ENCODE results near the gene KRTAP4-9. TPM values are rescaled to one million over a fixed set of nuclear protein-coding genes. Genes with fewer than 3 reads are reported as not detected.
"Not testable (repeated sequence)": the region's sequence is repeated elsewhere in the genome, so short reads cannot be mapped to it uniquely, and the experiment has no call there.

The KRTAP4-9 gene
- total RNA-seq, 8 experiments from 2014 or later, result 0.33 to 0.41 (median 0.38) TPM; not detected in 5

DNA sequence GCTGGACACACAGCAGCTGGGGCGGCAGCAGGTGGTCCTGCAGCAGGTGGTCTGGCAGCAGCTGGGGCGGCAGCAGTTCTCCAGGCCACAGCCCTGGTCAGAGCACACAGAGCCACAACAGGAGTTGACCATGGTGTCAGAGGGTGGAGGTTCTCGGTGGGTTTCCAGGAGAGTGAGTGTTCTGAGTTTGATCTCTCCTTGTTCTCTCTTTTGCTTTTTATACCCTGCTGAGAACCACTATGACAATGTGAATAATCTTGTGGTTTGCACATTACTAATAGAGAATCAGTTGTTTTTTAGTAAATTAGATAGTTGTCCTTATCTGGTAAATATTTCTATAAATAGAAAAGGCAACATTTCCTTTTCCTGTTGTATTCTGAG, 18.8 kb downstream of the KRTAP4-9 start, which contains the start of gene KRTAP4-12:
Gene KRTAP4-12 (minus strand): TSS at position 192 of the 381 bp plus-strand sequence. CDS start 60 bp downstream, at position 132.
- in situ Hi-C loops (cut with MboI; ENCODE audit: low pct_unique_long_range_greater_than_20kb in 2 of 9, low sequenced_read_pairs in 9 of 9, unreplicated experiment in 9 of 9); H3K4me3 ChIP-seq; H3K27ac ChIP-seq; H3K4me1 ChIP-seq (replicated peaks in 1 of 2); ATAC-seq (replicated peaks in 6 of 8): not testable (repeated sequence)
- 65 to 100% (median 83%) methylated on average over 1 to 2 of the region's 3 CpGs; no CpG with 5 or more reads in 5 of the 10 experiments for WGBS, 10 experiments

DNA sequence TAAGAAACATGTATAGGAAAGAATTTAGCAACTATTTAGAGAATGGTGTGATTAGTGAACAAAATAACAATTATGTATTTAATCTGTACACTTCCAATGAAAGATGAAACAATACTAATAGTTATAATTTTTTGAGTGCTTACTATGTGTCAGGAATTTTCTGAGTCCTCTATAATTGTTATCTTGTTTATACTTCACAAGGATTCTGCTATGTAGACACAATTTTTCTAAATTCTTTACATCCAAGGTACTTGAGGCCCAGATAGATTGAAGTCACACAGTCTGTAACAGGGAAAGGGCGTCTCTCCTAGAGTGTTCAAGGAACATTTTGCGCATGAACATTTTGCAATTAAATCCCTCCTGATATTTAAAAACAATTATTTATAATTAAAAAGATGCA, 19.9 kb downstream of the KRTAP4-9 start:
- in situ Hi-C loops (cut with MboI; ENCODE audit: low pct_unique_long_range_greater_than_20kb in 2 of 9, low sequenced_read_pairs in 9 of 9, unreplicated experiment in 9 of 9), result no loop called here
- Histone ChIP-seq H3K4me3 (no peak overlapping the region), H3K27ac (no peak overlapping the region), H3K4me1 (replicated peaks in 1 of 2) (no peaks in the 10 kb centered on the region)
- ATAC-seq (replicated peaks in 6 of 8), result no peak
- whole genome bisulfite sequencing, 10 experiments, result 70 to 100% (median 83%) methylated on average over 2 of the region's 2 CpGs; no CpG with 5 or more reads in 3 of the 10 experiments

DNA sequence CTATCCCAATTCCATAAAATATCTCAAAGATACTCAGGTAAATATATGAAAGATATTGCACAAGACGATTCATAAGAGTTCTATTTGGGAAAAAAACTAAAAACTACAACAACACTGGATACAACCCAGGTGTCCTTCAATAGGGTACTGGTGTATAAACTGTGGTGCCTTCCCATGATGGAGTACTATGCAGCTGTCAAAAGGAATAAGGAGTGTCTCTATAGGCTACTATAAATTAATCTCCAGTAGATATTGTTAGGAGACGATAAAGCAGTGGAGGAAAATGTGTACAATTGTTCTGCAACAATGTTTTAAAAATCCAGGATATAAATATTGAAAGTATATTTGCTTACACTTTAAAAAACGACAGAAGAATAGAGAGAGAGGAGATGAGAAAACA, 21.2 kb downstream of the KRTAP4-9 start:
- in situ Hi-C loops (cut with MboI; ENCODE audit: low pct_unique_long_range_greater_than_20kb in 2 of 9, low sequenced_read_pairs in 9 of 9, unreplicated experiment in 9 of 9), result no loop called here
- 55 to 92% (median 78%) methylated on average over 1 to 3 of the region's 3 CpGs for WGBS, 10 experiments
- H3K27ac ChIP-seq, result no peak overlapping the region

DNA sequence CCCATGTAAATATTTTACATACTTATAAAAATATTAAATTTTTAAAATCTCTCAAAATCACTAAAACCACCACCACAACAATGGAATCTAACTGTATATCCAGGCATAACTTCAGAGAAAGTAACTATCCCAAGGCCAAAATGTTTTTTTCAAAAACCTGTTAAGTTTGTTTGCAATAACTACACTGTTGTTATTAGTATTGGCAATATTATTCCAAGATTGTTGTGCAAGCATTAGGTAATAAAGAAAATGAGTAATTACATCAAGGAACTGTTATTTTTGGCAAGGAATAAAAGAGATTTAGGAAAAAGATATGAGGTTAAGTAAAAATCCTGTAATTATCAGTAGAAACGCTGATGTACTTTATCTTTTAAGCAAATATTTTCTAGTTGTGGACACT, 22.2 kb downstream of the KRTAP4-9 start:
- in situ Hi-C loops (cut with MboI; ENCODE audit: low pct_unique_long_range_greater_than_20kb in 2 of 9, low sequenced_read_pairs in 9 of 9, unreplicated experiment in 9 of 9), result no loop called here
- Histone ChIP-seq H3K27ac (no peak overlapping the region), H3K4me3 (no peak overlapping the region), H3K4me1 (replicated peaks in 1 of 2) (no peaks in the 10 kb centered on the region)
- ATAC-seq (replicated peaks in 6 of 8), result no peak
- WGBS, 10 experiments, result 77 to 100% (median 90%) methylated on average over 1 of the region's 1 CpG; no CpG with 5 or more reads in 2 of the 10 experiments

More for the DNA sequence above, 21.2 kb downstream of the KRTAP4-9 start:
- H3K4me3 ChIP-seq, result no peak overlapping the region
- ATAC-seq (replicated peaks in 6 of 8), result no peak
- no peaks in the 10 kb centered on the region for H3K4me1 ChIP-seq (replicated peaks in 1 of 2)

DNA sequence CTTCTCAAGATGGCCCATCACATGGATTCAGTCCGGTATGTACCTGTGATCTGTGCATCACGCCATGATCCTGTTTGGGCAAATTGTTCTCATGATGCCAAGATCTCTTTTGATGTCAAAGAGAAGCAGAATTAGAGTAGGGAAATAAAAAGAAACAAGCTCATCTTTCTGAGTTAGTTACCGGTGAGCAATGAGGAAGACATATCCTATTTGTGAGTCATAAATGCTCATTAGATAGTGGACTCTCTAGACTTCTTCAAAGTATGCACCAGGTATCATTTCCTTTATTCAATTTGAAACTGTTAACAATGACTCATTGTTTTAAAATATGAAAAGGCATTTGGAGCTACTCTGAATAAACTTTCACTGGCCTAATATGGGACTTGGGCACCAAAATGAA, 26.8 kb downstream of the KRTAP4-9 start:
- in situ Hi-C loops (cut with MboI; ENCODE audit: low pct_unique_long_range_greater_than_20kb in 2 of 9, low sequenced_read_pairs in 9 of 9, unreplicated experiment in 9 of 9), result no loop called here
- ATAC-seq (replicated peaks in 6 of 8), result no peak
- WGBS, 10 experiments, result 43 to 93% (median 80%) methylated on average over 2 to 3 of the region's 3 CpGs; no CpG with 5 or more reads in 3 of the 10 experiments
- Histone ChIP-seq H3K27ac (no peak overlapping the region), H3K4me3 (no peak overlapping the region), H3K4me1 (replicated peaks in 1 of 2) (no peaks in the 10 kb centered on the region)

DNA sequence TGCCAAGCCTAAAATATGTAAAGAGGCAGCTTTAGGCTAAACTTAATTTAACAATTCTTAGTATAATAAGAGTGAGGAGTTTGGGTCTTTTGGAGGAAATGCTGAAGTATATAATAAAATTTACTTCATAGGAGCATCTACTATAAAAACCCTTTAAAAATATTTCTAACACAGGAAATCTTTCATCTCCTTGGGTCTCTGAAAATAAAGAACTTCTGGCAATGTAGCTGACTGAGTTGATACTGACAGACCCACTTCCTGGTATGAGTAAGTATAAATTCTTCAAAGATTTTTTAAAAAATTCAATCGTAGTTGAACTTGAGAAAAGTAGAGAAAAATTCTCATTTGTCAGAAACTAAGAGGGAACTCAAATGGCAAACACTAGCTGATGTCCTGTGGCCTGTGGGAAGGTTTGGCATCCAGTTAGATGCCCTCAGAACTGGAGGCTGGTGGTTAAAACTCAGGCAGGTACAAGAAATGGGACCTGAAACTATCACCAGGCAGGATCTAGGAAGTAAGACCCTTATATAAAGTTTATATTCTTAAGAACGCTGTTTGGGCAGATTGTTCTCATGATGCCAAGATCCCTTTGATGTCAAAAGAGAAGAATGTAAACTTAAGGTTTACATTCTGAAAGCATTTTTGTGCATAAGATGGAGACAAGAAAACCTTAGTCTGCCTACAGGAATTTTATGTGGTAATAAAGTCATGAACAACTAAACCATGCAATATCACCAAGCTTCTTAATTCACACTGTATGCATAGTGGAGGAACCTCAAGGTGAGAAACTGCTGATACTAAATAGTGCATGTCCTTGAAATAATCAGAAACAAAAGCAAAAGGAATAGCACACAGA, 28.9 kb downstream of the KRTAP4-9 start:
- Histone ChIP-seq H3K4me1 (replicated peaks in 1 of 2) (no peaks in the 10 kb centered on the region), H3K27ac (no peak overlapping the region), H3K4me3 (no peak overlapping the region)
- in situ Hi-C loops (cut with MboI; ENCODE audit: low pct_unique_long_range_greater_than_20kb in 2 of 9, low sequenced_read_pairs in 9 of 9, unreplicated experiment in 9 of 9), result no loop called here
- WGBS, 10 experiments, result 17 to 100% (median 81%) methylated on average over 1 to 2 of the region's 2 CpGs; no CpG with 5 or more reads in 1 of the 10 experiments
- no peak for ATAC-seq (replicated peaks in 6 of 8)

DNA sequence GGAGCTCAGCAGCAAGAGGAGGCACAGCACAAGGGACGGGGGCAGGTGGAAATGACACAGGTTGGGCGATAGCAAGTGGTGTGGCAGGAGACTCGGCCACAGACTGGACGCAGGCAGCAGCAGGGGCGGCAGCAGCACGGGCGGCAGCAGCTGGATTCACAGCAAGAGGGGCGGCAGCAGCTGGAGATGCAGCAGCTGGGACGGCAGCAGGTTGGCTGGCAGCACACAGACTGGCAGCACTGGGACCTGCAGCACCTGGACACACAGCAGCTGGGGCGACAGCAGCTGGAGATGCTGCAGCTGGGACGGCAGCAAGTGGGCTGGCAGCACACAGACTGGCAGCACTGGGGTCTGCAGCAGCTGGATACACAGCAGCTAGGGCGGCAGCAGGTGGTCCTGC, 34.7 kb downstream of the KRTAP4-9 start:
- H3K27ac ChIP-seq; H3K4me3 ChIP-seq; in situ Hi-C loops (cut with MboI; ENCODE audit: low pct_unique_long_range_greater_than_20kb in 2 of 9, low sequenced_read_pairs in 9 of 9, unreplicated experiment in 9 of 9); ATAC-seq (replicated peaks in 6 of 8); H3K4me1 ChIP-seq (replicated peaks in 1 of 2): not testable (repeated sequence)
- 80 to 100% (median 88%) methylated on average over 1 to 5 of the region's 12 CpGs; no CpG with 5 or more reads in 4 of the 10 experiments for WGBS, 10 experiments

DNA sequence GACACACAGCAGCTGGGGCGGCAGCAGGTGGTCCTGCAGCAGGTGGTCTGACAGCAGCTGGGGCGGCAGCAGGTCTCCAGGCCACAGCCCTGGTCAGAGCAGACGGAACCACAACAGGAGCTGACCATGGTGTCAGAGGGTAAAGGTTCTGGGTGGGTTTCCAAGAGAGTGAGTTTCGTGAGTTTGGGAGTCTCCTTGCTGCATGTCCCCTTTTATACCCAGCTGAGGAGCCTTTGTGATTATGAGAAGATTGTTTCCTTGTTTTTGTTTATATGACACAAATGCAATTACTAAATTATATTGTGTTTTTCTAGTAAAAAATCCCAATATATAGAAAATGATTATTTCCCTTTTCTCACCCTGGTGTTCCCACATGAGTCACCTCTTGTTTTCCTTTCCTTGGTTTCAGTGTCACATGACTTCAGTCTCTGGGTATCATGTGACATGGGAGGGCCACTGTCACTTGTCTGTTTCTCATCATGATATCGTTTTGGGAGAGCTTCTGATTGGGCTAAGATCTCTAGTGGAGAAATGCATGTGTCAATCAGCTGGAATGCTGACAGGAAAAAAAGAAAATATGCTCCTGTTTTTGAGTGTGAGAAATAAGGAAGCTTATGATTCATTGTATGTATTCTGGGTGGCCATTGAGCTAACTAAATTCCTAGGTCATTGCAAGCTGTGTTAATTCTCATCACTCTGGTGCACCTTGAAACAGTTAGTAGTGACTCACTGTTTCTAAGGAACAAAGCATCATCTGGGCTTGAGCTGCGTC, 35.4 kb downstream of the KRTAP4-9 start, which contains the start of gene KRTAP4-6:
Gene KRTAP4-6 (minus strand): TSS at position 185 of the 772 bp plus-strand sequence. CDS start 57 bp downstream, at position 128.
- Histone ChIP-seq H3K4me1 (replicated peaks in 1 of 2) (no peaks in the 10 kb centered on the region), H3K4me3 (no peak within 1 kb of the TSS), H3K27ac (no peak within 1 kb of the TSS)
- in situ Hi-C loops (cut with MboI; ENCODE audit: low pct_unique_long_range_greater_than_20kb in 2 of 9, low sequenced_read_pairs in 9 of 9, unreplicated experiment in 9 of 9), result no loop called here
- ATAC-seq (replicated peaks in 6 of 8), result peak in 1 of 8 experiments; percentile 48
- WGBS, 10 experiments, result 0 to 100% (median 64%) methylated on average over 1 to 4 of the region's 6 CpGs; no CpG with 5 or more reads in 2 of the 10 experiments

DNA sequence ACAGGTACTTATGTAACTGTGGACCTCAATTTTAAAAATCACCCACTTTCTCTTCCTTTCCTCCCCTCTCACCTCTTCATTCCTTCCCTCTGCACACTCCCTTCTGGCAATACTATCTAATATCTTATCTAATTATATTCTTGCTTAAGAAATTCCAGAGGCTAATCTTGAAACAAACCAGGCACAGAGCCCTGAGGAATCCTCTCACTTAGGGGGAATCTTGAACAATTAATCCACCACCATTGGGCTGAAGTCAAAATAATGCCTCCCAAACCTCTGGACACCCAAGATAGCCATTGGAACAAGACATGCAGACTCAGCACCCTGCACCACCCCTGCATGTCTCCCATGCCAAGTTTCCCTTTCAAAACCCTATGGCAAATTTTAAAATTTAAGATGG, 36.2 kb downstream of the KRTAP4-9 start:
- no peak overlapping the region for H3K4me3 ChIP-seq
- H3K27ac ChIP-seq, result no peak overlapping the region
- no peaks in the 10 kb centered on the region for H3K4me1 ChIP-seq (replicated peaks in 1 of 2)
- in situ Hi-C loops (cut with MboI; ENCODE audit: low pct_unique_long_range_greater_than_20kb in 2 of 9, low sequenced_read_pairs in 9 of 9, unreplicated experiment in 9 of 9), result no loop called here
- ATAC-seq (replicated peaks in 6 of 8), result no peak

DNA sequence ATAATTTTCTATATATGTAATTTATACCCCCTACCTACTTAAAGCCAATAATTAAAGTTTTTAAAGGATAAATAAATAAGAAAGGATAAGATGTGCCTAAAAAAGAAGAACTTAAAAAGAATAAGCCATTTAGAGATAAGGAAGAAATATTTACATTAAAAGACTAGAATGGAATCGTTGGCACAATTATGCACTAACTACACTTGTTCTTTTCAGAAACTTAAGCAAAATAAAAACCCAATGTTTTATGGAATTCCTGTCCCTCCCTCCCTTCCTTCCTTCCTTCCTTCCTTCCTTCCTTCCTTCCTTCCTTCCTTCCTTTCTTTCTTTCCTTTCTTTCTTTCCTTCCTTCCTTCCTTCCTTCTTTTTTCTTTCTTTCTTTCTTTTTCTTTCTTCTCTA, 39.7 kb downstream of the KRTAP4-9 start:
- in situ Hi-C loops (cut with MboI; ENCODE audit: low pct_unique_long_range_greater_than_20kb in 2 of 9, low sequenced_read_pairs in 9 of 9, unreplicated experiment in 9 of 9), result no loop called here
- WGBS, 10 experiments, result 38 to 100% (median 83%) methylated on average over 1 of the region's 1 CpG
- no peak for ATAC-seq (replicated peaks in 6 of 8)
- Histone ChIP-seq H3K27ac (no peak overlapping the region), H3K4me1 (replicated peaks in 1 of 2) (no peaks in the 10 kb centered on the region), H3K4me3 (no peak overlapping the region)

DNA sequence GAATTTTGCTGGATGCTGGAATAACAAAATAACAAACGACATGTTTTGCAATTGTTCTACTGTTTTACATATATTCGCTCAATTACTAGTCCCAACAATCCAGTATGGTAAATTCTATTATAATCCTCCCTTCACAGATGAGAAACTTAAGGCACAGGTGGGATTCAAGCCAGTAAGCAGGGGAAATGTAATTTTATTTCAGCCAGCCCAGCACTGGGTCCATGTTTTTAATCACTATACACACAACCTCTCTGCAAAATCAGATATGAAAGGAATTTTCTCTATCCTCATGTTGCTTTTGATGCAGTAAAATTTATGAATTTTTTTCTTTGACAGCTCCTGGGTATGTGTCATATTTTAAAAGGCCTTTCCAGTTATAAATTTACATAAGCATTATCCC, 40.1 kb downstream of the KRTAP4-9 start:
- 20 to 100% (median 64%) methylated on average over 1 to 2 of the region's 2 CpGs; no CpG with 5 or more reads in 2 of the 10 experiments for WGBS, 10 experiments
- no peak for ATAC-seq (replicated peaks in 6 of 8)
- Histone ChIP-seq H3K4me3 (no peak overlapping the region), H3K4me1 (replicated peaks in 1 of 2) (no peaks in the 10 kb centered on the region), H3K27ac (no peak overlapping the region)
- in situ Hi-C loops (cut with MboI; ENCODE audit: low pct_unique_long_range_greater_than_20kb in 2 of 9, low sequenced_read_pairs in 9 of 9, unreplicated experiment in 9 of 9), result no loop called here

DNA sequence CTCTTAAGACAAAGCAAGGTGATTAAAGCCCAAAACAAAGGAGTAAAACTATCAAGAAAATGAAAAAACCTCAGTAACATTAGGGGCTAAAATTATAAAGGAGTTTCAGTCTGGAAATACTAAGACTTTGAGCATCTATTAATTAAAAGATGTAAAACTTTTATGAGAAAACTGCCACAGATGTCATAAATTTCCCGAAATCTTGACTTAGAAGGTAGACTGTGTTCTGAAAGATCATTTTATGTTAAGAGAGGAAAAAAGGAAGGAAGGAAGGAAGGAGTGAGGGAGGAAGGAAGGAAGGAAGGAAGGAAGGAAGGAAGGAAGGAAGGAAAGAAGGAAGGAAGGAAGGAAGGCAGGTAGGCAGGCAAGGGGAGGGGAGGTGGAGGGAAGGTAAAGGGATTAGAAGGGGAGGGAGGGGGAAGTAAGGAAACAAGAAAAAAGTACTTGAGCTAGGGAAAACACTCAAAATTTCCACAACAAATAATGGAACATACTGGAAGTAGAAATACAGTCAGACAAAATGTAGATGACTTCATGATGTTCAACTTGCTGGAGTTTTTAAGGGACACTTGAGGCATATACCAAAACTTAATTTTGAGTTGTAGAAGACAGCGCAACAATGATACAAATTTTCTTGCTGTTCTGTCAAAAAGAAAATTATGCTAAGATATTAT, 42.5 kb downstream of the KRTAP4-9 start:
- Histone ChIP-seq H3K4me3 (no peak overlapping the region), H3K27ac (no peak overlapping the region), H3K4me1 (replicated peaks in 1 of 2) (no peaks in the 10 kb centered on the region)
- ATAC-seq (replicated peaks in 6 of 8), result no peak
- 29 to 100% (median 98%) methylated on average over 1 to 2 of the region's 2 CpGs; no CpG with 5 or more reads in 2 of the 10 experiments for WGBS, 10 experiments
- in situ Hi-C loops (cut with MboI; ENCODE audit: low pct_unique_long_range_greater_than_20kb in 2 of 9, low sequenced_read_pairs in 9 of 9, unreplicated experiment in 9 of 9), result no loop called here
